Measurements from ENCODE around the gene ERF.

DNA sequence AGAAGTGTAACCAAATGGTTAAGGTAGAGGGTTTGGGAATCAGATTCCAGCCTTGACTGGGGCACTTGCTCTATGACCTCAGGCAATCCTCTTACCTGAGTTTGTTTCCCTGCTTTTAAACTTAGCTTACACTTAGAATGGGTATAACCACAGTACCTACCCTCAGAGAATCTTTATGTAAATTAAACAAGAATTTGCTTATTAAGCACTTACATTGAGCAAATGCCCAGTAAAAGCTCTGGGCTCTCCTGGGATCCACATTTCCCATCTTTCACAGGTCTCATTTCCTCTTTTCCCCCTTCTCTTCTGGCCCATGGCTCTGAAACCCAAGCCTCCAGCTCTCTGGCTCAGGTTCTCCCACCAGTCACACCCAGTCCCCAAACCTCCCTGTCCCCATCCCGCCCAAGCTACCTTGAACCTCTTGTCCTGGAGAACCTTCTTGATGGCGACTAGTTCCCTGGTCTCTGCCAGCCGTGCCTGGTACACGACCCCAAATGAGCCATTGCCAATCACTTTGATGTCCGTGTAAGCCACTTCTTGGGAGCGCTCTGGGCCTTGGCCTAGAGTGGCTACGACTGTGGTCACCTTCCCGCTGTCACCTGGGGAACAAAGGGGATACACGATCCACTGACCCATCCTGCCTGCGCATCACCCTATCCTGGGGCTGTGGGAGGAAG lies 15.2 kb downstream of the ERF start:
- TF ChIP-seq ARNTL (CRISPR knock-in tag; IDR thresholded peaks at IDR 0.05; ENCODE audit: borderline replicate concordance, low read depth) (no peak), SNAI2 (CRISPR knock-in tag; IDR thresholded peaks at IDR 0.05) (no peak), ZFP3 (CRISPR knock-in tag; IDR thresholded peaks at IDR 0.05) (no peak)
- TF ChIP-seq, protein P1, sequence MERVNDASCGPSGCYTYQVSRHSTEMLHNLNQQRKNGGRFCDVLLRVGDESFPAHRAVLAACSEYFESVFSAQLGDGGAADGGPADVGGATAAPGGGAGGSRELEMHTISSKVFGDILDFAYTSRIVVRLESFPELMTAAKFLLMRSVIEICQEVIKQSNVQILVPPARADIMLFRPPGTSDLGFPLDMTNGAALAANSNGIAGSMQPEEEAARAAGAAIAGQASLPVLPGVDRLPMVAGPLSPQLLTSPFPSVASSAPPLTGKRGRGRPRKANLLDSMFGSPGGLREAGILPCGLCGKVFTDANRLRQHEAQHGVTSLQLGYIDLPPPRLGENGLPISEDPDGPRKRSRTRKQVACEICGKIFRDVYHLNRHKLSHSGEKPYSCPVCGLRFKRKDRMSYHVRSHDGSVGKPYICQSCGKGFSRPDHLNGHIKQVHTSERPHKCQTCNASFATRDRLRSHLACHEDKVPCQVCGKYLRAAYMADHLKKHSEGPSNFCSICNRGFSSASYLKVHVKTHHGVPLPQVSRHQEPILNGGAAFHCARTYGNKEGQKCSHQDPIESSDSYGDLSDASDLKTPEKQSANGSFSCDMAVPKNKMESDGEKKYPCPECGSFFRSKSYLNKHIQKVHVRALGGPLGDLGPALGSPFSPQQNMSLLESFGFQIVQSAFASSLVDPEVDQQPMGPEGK (CRISPR knock-in tag; IDR thresholded peaks at IDR 0.05; ENCODE audit: borderline replicate concordance): no peak

All from SK-N-SH treated with all-trans-retinoic acid at 6 μM for 48 hours (cell line).